HTR-8/SVneo (cell line): ENCODE measurements around the gene NCOR1.
"Not testable (repeated sequence)": the region's sequence is repeated elsewhere in the genome, so short reads cannot be mapped to it uniquely, and the experiment has no call there.

ENCODE experiments used
- DNase-seq: peaks from one replicate; pipeline ENCODE4 v3.0.0; 2011; ENCODE audit warnings: low spot score, mixed read lengths; ENCODE audit not compliant: insufficient read length
- FAIRE-seq: peaks from 2 replicates; lab custom pipeline; 2011; peaks lifted over from hg19 to GRCh38; lab: Jason Lieb, UNC

The NCOR1 gene

DNA sequence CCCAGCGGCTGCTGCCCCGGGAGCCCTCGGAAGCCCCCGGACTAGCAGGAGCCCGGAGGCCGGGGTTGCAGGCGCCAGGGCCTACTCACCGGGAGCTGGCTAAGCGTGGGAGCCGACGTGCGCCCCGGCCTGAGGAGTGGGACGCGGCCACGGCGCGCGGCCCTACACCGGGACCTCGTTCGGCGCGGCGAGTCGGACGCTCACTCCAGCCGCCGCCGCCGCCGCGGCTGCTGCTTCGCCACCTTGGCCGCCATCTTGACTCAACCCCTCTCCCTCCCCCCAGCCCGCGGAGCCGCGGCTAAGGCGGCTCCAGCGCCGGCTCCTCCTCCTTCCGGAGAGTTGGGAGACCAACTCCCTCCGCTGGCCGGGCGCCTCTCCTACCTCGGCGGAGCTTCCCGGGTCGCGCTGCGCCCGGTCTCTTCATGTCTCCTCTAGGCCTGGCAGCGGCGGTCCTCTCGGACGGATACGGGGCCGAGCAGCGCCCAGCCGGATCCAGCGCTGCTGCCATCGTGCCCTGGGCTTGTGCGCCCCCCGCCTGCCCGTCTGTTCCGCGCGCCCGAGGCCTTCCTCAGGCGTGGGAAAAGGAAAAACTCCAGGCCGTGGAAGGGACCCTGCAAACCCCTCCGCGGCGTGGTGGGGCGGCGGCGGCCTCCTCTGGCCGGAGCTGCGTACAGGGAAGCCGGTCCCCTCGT, at the start of gene NCOR1:
NCOR1 (minus strand) TSS at position 262 of the 692 bp plus-strand sequence. CDS start 20,965 bp downstream, outside the sequence.
- DNase-seq (peak; percentile 97), FAIRE-seq (peak; percentile 84)

DNA sequence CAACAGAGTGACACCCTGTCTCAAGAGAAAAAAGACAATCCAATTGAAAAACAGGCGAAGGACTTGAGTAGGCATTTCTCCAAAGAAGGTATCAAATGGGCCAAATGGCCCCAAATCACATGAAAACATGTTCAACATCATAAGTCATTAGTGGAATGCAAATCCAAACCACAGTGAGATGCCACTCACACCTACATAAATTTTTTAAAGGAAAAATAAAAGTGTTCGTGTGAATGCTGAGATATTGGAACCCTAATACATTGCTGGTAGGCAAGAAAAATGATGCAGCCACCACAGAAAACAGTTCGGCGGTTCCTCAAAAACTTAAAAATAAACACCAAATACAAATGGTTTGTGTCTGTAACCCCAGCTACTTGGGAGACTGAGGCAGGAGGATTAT, 46.9 kb upstream of the NCOR1 start:
- DNase-seq = no peak
- no peak for FAIRE-seq

DNA sequence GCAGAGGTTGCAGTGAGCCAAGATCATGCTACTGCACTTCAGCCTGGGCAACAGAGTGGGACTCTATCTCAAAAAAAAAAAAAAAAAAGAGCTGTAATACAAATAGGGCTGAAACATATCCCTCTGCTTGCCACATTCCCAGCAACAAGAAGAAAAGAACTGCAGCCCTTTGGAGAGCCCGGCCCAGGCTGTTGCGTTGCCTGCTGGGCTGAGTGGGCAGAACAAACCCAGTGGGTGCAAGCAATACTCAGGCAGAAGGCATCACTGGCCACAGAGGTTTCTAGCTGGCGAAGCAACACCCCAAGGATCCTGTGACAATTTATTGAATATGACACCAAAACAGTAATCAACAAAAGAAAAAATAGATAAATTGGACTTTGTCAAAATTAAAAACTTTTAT, 45.7 kb upstream of the NCOR1 start:
- FAIRE-seq (no peak), DNase-seq (no peak)

GRCh38 chr17:16259926-16260325, 44.6 kb upstream of the NCOR1 start:
- DNase-seq (no peak), FAIRE-seq (no peak)

- DNase-seq = no peak
- FAIRE-seq = peak; percentile 38
These were observed 43.6 kb upstream of the NCOR1 start for GRCh38 chr17:16258901-16259300.

DNA sequence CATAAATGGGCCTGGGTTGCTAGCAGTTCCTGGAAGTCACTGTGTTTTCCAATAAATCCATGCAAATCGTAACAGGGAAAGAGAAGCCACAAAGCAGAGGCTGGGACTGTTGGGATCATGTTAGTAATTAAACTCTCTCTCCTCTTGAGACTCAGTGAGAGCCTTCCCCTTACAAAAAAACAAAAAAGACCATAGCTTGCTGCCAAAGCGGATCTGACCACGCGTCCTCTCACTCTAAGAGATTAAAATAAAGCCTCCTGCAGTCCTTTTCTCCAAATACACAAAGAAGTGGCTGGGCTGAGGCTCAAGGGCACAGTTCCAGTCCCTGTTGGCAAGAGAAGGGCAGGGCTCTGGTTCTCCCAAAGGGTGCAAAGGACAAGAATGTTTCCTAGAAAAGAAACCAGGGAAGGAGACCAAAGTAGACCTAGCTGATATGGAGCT, 40.2 kb upstream of the NCOR1 start:
- FAIRE-seq = no peak
- no peak for DNase-seq

- DNase-seq (no peak), FAIRE-seq (no peak)
These were observed 39.6 kb upstream of the NCOR1 start for GRCh38 chr17:16254773-16255400.

DNA sequence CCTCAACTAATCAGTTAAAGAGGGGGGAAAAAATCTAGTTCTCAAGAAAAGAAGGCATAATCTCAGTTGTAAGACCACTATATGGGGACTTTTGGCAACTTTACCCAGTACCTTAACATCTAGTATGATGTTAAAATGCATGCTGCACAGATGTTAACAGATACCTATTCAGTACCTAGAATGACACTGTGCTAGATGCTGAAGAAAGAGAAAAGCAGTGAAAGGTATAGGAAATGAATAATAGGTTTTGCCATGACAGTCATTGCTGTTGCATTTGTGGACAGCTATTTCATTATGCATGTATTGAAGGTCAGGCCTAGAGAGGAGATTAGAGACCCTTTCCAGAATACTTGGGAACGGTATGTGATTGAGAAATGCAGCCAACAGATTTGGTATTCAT, 36.2 kb upstream of the NCOR1 start:
- FAIRE-seq = no peak
- no peak for DNase-seq

- FAIRE-seq = no peak
These were observed 35.7 kb upstream of the NCOR1 start for GRCh38 chr17:16251043-16251442.

DNA sequence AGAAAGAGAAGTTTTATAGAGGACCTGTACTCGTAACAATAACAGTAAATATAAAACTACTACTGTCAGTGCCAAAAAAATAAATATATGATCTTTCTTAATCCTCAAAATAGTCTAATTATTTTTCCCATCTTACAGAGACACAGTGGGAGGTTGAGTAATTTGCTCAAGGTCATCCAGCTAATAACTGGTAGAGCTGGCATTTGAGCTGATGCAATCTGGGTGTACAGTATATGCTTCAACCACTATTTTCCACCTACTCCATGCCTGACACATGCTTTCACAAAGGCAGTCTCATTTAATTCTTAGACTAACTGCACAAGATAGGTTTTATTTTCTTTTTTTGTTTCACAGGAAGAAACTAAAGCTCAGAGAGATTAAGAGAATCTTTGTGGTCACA, 35.3 kb upstream of the NCOR1 start:
- FAIRE-seq (no peak), DNase-seq (no peak)

More at GRCh38 chr17:16251043-16251442, 35.7 kb upstream of the NCOR1 start:
- DNase-seq = no peak

GRCh38 chr17:16247586-16247984, 32.3 kb upstream of the NCOR1 start:
- DNase-seq (no peak), FAIRE-seq (no peak)

DNA sequence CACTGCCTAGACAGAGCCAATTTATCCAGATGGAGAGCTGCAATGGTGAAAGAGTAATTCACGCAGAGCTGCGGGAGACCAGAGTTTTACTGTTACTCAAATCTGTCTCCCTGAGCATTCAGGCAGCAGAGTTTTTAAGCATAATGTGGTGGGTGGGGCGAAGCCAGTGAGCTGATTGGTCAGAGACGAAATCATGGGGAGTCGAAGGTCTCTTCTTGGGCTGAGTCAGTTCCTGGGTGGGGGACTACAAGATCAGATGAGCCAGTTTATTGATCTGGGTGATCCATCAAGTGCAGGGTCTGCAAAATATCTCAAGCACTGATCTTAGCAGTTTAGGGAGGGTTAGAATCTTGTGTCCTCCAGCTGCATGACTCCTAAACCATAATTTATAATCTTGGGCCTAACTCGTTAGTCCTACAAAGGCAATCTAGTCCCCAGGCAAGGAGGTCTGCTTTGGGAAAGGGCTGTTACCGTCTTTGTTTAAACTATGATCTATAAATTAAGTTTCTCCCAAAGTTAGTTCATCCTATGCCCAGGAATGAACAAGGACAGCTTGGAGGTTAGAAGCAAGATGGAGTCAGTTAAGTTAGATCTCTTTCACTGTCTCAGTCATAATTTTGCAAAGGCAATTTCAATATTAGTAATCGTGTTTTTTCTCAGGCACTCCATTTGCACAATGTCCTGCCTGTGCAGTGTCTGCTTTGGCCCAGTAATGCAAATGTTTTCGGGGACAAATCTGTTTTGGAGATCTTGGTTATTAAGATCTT, 28.6 kb upstream of the NCOR1 start:
- DNase-seq = no peak
- no peak for FAIRE-seq

DNA sequence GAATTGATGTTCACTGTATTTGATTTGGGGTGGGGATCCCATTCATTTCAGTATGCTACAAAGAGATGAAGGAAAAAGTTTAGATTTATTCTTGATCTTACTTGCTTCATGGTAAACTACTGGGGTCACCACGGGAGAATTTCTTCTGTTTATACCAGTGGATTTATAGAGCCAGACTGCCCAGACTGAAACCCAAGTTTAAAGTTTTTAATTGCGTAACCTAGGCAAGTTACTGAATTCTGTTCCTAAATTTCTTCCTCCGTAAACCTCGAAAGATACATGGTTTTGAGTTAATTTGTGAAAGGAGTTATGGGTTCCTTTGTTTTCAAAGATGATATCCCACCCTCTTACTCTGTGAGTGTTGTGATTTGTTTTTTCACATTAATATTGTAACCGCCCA, 28.1 kb upstream of the NCOR1 start:
- DNase-seq (no peak), FAIRE-seq (no peak)

- FAIRE-seq (no peak), DNase-seq (no peak)
These were observed 26.6 kb upstream of the NCOR1 start for GRCh38 chr17:16241906-16242399.

DNA sequence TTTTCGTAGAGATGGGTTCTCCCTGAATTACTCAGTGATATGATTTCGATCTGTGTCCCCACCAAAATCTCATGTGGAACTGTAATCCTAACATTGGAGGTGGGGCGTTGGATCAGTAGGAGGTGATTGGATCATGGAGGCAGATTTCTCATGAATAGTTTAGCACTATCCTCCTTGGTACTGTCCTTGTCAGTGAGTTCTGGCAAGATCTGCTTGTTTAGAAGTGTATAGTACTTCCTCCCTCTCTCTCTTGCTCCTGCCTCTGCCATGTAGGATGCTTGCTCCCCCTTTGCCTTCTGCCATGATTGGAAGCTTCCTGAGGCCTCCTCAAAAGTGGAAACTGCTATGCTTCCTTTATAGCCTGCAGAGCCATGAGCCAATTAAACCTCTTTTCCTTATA, 24.6 kb upstream of the NCOR1 start:
- DNase-seq = no peak
- FAIRE-seq = no peak

- DNase-seq = no peak
- FAIRE-seq = no peak
These were observed 17.1 kb upstream of the NCOR1 start for GRCh38 chr17:16232391-16232790.

GRCh38 chr17:16229912-16230561, 14.7 kb upstream of the NCOR1 start:
- DNase-seq, FAIRE-seq: not testable (repeated sequence)

DNA sequence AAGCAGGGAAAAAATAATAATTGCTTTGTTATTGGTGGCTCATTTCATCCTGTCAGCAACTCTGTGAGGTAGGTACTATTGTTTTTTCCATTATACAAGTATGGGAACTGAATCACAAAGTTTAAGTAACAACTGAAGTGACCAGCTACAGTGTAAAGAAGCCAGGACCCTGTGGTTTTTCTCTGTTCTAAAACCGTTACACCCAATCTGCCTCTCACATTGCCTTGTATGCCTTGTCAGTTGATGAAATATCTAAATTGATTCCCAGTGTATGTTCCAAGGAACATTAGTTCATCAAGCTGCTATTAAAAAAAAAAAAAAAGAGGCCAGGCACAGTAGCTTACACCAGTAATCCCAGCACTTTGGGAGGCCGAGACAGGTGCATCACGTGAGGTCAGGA, 7.1 kb upstream of the NCOR1 start:
- no peak for FAIRE-seq
- no peak for DNase-seq

- peak; percentile 94 for DNase-seq
- FAIRE-seq = peak; percentile 86
These were observed 1.8 kb upstream of the NCOR1 start, which contains the start of gene PIGL for GRCh38 chr17:16217002-16217635. TSS of gene PIGL (plus strand) at chr17:16217210. CDS start at chr17:16217227, 17 bp downstream.
